Cardiac fibroblast (primary cell): Measurements from ENCODE around the gene ATP6V0D1.

Experiments used
- DNase-seq, 2 donors: peaks; one replicate each; pipeline versions ENCODE4 v3.0.0 to v3.0.0-alpha.2; 2010; ENCODE audit warnings: low read depth in 2 of 2
- H3K4me3 ChIP-seq, 2 donors: replicated peaks in 1 of 2; 1 replicate in 1 of 2; 2 replicates in 1 of 2; pipeline ENCODE4 v1.5.1; 2011; ENCODE audit warnings: low read depth in 2 of 2, low read length in 2 of 2, mild to moderate bottlenecking in 2 of 2, moderate library complexity in 1 of 2
- TF ChIP-seq, protein P1 (sequence below): IDR thresholded peaks from one replicate; pipeline ENCODE4 v1.5.1; 2011; ENCODE audit warnings: low read depth, mild to moderate bottlenecking, low read length, inconsistent platforms

ATP6V0D1 gene

DNA sequence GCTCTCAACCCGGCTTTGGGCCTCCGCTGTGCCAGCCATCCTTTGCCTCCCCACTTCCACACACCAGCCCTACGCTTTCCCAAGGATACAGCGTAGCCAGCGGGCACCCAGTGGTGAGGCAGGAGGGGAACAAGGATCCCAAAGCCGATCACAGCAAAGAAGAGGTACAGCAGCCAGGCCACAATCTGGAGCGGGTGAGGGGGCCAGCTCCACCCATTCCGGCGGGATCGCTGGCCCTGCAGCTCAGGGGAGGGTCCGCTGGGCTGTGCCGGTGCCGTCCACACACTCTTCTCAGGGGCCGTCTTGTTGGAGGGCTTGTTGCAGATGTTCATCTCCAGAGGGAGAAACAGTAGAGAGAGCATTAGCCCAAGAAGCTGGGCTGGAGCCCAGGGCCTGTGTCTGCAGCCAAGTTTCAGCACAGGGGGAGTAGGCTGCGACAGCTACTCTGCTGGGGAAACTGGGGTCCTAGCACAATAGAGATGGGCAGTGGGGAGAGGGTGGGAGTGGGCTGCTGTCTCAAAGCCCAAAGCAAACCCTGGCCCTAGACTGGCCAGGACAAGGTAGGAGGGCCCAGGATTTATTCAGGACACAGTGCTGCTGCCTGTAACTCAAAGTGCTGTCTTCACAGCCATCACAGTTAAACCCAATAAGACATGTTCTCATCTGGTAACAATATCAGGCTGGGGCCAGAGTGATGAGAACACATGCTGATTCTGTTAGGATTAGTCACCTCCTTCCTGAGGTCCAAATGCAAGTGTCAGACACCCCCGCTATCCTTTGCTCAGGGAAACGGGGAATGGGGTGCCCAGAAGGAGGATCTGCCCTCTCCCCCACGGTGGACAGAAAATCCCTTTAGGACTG is 74.6 kb downstream of the ATP6V0D1 start:
- no peak overlapping the region for H3K4me3 ChIP-seq
- TF ChIP-seq, protein P1, sequence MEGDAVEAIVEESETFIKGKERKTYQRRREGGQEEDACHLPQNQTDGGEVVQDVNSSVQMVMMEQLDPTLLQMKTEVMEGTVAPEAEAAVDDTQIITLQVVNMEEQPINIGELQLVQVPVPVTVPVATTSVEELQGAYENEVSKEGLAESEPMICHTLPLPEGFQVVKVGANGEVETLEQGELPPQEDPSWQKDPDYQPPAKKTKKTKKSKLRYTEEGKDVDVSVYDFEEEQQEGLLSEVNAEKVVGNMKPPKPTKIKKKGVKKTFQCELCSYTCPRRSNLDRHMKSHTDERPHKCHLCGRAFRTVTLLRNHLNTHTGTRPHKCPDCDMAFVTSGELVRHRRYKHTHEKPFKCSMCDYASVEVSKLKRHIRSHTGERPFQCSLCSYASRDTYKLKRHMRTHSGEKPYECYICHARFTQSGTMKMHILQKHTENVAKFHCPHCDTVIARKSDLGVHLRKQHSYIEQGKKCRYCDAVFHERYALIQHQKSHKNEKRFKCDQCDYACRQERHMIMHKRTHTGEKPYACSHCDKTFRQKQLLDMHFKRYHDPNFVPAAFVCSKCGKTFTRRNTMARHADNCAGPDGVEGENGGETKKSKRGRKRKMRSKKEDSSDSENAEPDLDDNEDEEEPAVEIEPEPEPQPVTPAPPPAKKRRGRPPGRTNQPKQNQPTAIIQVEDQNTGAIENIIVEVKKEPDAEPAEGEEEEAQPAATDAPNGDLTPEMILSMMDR, result no peak
- DNase-seq, result peak; percentile 64 to 80

DNA sequence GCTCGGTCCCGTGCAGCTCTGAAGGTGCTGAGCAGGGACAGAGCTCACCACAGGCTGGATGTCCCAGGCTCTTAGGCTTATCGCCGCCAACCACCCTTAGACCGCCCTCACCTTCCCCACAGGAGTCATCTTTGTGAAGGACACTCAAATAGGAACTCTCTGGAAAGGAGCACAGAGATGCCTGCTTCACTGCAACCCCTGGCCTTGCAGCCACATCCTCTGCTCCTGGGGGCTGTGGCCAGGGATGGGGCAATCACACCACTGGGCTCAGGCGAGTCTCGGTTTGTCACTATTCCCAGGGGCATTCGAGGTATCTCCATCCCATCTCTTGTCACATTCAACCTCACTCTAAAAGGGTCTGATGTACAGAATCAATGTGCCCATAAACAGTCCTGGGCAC is 75.6 kb downstream of the ATP6V0D1 start:
- DNase-seq, result no peak
- TF ChIP-seq, protein P1, result no peak
- H3K4me3 ChIP-seq, result no peak overlapping the region

DNA sequence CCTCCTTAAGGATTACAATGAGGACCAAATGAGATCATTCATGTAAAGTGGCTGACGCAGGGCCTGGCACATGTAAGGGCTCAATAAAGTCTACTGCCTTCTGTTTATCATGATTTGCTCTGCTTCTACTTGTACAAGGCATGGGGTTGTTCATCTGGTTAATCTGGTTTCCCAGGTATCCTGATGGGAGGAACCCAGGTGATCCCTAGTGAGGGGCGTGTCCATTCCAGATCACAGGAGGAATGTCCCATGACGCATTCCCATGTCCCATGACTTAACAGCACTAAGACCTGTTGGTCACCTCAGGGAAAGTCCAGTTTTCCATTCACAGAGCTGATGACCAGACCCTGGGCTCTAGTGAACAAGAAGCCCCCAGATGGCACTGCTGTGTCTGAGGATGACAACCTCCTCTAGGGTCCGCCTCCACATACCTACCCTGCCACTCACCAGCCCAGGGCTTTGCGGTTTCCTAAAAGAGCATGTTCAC is 76.2 kb downstream of the ATP6V0D1 start:
- TF ChIP-seq, protein P1, result no peak
- no peak for DNase-seq
- H3K4me3 ChIP-seq, result no peak overlapping the region

DNA sequence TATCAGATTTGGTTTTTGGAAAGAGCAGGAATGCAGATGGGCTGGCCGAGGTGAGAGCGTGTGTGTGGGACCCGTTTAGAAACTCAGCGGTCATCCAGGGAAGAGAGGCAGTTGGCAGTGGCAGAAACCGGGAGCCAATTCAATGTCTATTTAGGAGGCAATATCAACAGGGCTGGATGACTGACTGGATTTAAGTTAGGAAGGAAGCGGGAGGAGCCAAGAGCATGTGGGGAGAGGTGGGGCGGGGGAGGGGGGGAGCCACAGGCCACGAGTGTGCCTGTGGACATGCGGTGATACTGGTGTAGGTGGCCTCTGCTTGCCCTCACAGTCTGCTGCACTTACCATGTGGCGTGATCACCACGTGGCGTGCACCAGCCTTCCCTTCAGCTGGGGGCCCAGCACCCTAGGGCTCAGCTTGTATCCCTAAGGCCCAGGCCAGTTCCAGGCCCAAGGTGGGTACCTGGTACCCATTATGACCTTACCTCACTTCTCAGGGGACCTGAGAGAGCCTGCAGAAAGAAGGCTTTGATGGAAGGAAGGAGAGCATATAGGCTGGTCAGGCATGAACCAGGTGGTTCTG is 76.9 kb downstream of the ATP6V0D1 start:
- no peak overlapping the region for H3K4me3 ChIP-seq
- TF ChIP-seq, protein P1, result no peak
- no peak for DNase-seq

DNA sequence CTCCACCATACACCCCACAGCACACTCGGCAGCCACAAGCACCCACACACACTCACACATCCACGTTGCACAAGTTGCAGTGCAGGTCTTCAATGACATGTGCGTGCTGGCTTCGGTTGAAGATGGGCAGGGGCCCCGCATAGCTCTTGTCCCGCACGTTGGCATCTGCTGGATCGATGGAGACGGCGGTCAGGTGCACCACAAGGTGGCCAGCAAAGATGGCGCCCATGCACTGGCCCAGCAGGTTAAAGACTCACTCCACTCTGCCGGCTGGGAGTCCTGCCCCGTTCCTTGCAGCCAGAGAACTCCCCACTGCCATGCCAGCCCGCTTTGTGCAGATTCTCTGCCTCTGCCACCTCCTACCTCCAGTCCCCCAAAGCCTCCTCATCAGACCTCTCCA is 80.1 kb downstream of the ATP6V0D1 start:
- DNase-seq, result no peak
- H3K4me3 ChIP-seq, result no peak overlapping the region
- TF ChIP-seq, protein P1, result no peak

DNA sequence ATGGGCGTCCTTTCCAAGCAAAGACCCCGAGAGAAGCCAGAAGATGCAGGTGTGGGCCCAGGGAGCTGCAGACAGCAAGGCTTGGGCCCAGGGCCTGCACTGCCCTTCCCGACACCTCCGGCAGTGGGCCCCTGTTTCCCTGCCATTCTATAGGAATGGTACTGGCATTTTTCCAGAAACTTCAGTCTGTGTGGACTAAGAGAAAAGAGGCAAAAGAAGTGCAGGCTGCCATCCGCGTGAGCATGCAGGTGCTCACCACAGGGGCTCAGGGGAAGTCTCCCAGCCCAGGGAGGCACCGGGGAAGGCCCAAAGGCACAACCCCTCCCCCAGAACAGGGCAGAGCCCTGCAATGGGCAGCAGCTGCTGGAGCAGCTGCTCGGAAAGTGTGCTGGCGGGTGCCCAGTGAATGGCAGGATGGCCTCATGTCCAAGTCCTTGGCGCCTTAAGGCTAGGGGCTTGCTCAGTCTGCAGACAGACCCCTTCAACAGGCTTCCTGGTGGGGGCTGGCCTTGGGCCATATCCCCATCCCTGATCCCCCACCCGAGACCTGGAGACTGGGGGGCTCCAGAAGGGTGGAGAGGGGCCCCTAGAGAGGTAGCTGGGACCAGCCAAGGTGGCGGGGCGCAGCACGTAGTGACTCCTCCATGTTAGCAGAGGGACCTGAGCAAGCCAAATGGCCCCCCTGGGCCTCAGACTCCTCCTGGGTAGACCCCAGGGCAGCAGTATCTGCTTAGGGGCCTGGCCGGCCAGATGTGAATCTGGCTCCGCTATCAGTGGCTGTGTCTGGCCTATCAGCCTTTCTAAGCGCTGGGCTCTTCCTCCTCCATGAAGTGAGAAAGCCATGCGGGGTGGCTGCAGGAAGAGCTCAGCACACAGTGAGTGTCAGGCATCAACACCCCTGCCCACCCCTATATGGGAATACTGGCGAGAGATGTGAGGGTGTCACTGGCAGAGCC is 80.9 kb downstream of the ATP6V0D1 start:
- DNase-seq, result no peak
- no peak overlapping the region for H3K4me3 ChIP-seq
- TF ChIP-seq, protein P1, result no peak
